ENCODE measurements around the gene HPGDS.
"Not testable (repeated sequence)": the region's sequence is repeated elsewhere in the genome, so short reads cannot be mapped to it uniquely, and the experiment has no call there.

HPGDS gene

GRCh38 chr4:94325835-94326234 is 16.8 kb downstream of the HPGDS start:
- TF ChIP-seq ZNF274 (IDR thresholded peaks at IDR 0.05; ENCODE audit: low read depth, low read length) = no peak
- H3K4me3 ChIP-seq (ENCODE audit: low read length) = no peak overlapping the region

GRCh38 chr4:94319927-94320326 is 22.7 kb downstream of the HPGDS start:
- H3K4me3 ChIP-seq (ENCODE audit: low read length) = not testable (repeated sequence)

- no peak for TF ChIP-seq ZNF274 (IDR thresholded peaks at IDR 0.05; ENCODE audit: low read depth, low read length)
- H3K4me3 ChIP-seq (ENCODE audit: low read length) = no peak overlapping the region
Measured at GRCh38 chr4:94307231-94307871, 35.3 kb downstream of the HPGDS start.

- TF ChIP-seq ZNF274 (IDR thresholded peaks at IDR 0.05; ENCODE audit: low read depth, low read length) = no peak
- H3K4me3 ChIP-seq (ENCODE audit: low read length) = no peak overlapping the region
Measured at GRCh38 chr4:94306713-94307112, 35.9 kb downstream of the HPGDS start.

- TF ChIP-seq ZNF274 (IDR thresholded peaks at IDR 0.05; ENCODE audit: low read depth, low read length) = no peak
- H3K4me3 ChIP-seq (ENCODE audit: low read length) = no peak overlapping the region
Measured at GRCh38 chr4:94305466-94306225, 37.0 kb downstream of the HPGDS start.

GRCh38 chr4:94304365-94304971 is 38.2 kb downstream of the HPGDS start:
- no peak for TF ChIP-seq ZNF274 (IDR thresholded peaks at IDR 0.05; ENCODE audit: low read depth, low read length)
- no peak overlapping the region for H3K4me3 ChIP-seq (ENCODE audit: low read length)

- no peak overlapping the region for H3K4me3 ChIP-seq (ENCODE audit: low read length)
- TF ChIP-seq ZNF274 (IDR thresholded peaks at IDR 0.05; ENCODE audit: low read depth, low read length) = no peak
Measured at GRCh38 chr4:94302191-94302590, 40.4 kb downstream of the HPGDS start.

- no peak overlapping the region for H3K4me3 ChIP-seq (ENCODE audit: low read length)
Measured at GRCh38 chr4:94298725-94299252, 43.8 kb downstream of the HPGDS start.

GRCh38 chr4:94295473-94295872 is 47.2 kb downstream of the HPGDS start:
- not testable (repeated sequence) for H3K4me3 ChIP-seq (ENCODE audit: low read length)

More at GRCh38 chr4:94298725-94299252, 43.8 kb downstream of the HPGDS start:
- TF ChIP-seq ZNF274 (IDR thresholded peaks at IDR 0.05; ENCODE audit: low read depth, low read length) = no peak

GRCh38 chr4:94293981-94294380 is 48.7 kb downstream of the HPGDS start:
- not testable (repeated sequence) for H3K4me3 ChIP-seq (ENCODE audit: low read length)

- TF ChIP-seq ZNF274 (IDR thresholded peaks at IDR 0.05; ENCODE audit: low read depth, low read length) = no peak
- no peak overlapping the region for H3K4me3 ChIP-seq (ENCODE audit: low read length)
Measured at GRCh38 chr4:94290245-94290644, 52.4 kb downstream of the HPGDS start.

GRCh38 chr4:94285666-94286065 is 57.0 kb downstream of the HPGDS start:
- no peak for TF ChIP-seq ZNF274 (IDR thresholded peaks at IDR 0.05; ENCODE audit: low read depth, low read length)
- no peak overlapping the region for H3K4me3 ChIP-seq (ENCODE audit: low read length)

GRCh38 chr4:94284889-94285288 is 57.7 kb downstream of the HPGDS start:
- no peak overlapping the region for H3K4me3 ChIP-seq (ENCODE audit: low read length)
- no peak for TF ChIP-seq ZNF274 (IDR thresholded peaks at IDR 0.05; ENCODE audit: low read depth, low read length)

- H3K4me3 ChIP-seq (ENCODE audit: low read length) = no peak overlapping the region
- TF ChIP-seq ZNF274 (IDR thresholded peaks at IDR 0.05; ENCODE audit: low read depth, low read length) = no peak
Measured at GRCh38 chr4:94278781-94279180, 63.9 kb downstream of the HPGDS start.

GRCh38 chr4:94277534-94277933 is 65.1 kb downstream of the HPGDS start:
- H3K4me3 ChIP-seq (ENCODE audit: low read length) = no peak overlapping the region
- TF ChIP-seq ZNF274 (IDR thresholded peaks at IDR 0.05; ENCODE audit: low read depth, low read length) = no peak
